IPS DF 4.7 (cell line): ENCODE results near the gene SPRR2A.
"Not testable (repeated sequence)": the region's sequence is repeated elsewhere in the genome, so short reads cannot be mapped to it uniquely, and the experiment has no call there.

ENCODE experiments used
- DNase-seq: peaks from one replicate; pipeline ENCODE4 v3.0.0-alpha.2; 2013; ENCODE audit warnings: low spot score; ENCODE audit errors: extremely low read depth

The SPRR2A gene

GRCh38 chr1:153025797-153026196 lies 31.5 kb downstream of the SPRR2A start:
- no peak for DNase-seq

- DNase-seq, result no peak
These were observed 32.9 kb downstream of the SPRR2A start for GRCh38 chr1:153024413-153024812.

GRCh38 chr1:153023109-153023508 lies 34.2 kb downstream of the SPRR2A start:
- DNase-seq, result no peak

GRCh38 chr1:153022340-153022739 lies 35.0 kb downstream of the SPRR2A start:
- not testable (repeated sequence) for DNase-seq

GRCh38 chr1:153021829-153022228 lies 35.5 kb downstream of the SPRR2A start:
- DNase-seq, result not testable (repeated sequence)

GRCh38 chr1:153011235-153011758 lies 46.0 kb downstream of the SPRR2A start:
- not testable (repeated sequence) for DNase-seq
